ENCODE results near the gene NAT10. TPM values are rescaled to one million over a fixed set of nuclear protein-coding genes. Genes with fewer than 3 reads are reported as not detected.

The NAT10 gene
- total RNA-seq, 1 experiment from 2014 or later, result 75.5 TPM

DNA sequence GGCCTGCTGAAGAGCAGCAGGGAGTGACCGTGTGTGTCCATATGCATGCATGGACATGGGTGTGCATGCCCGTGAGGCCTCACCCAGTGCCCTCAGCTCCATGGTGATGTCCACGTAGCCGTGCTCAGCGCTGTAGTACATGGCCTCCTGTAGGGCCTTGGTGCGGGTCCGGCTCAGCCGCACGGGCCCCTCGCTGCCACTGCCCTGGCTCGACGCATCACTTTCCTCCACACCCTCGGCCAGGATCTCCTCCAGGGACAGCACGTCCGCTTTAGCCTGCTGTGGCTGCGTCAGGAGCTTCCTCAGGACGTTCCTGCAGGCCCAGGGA, 57.0 kb downstream of the NAT10 start:
- ATAC-seq (no peak), DNase-seq (ENCODE audit: low spot score) (no peak)
- Mint-ChIP-seq H3K4me3 (no peak overlapping the region), H3K36me3 (no peaks in the 10 kb centered on the region), H3K4me1 (no peaks in the 10 kb centered on the region), H3K9me3 (no peaks in the 10 kb centered on the region), H3K27me3 (ENCODE audit: low read depth) (no peaks in the 10 kb centered on the region; the same call in 1 of the 2 replicates), H3K27ac (no peak overlapping the region)
- CTCF ChIA-PET, result interaction anchor here (1.1 to 1.6 kb wide), 2 partner anchors 12 kb away, joined by 3 to 4 read pairs; no protein-coding TSS in a partner anchor
- TF ChIP-seq, protein P1, sequence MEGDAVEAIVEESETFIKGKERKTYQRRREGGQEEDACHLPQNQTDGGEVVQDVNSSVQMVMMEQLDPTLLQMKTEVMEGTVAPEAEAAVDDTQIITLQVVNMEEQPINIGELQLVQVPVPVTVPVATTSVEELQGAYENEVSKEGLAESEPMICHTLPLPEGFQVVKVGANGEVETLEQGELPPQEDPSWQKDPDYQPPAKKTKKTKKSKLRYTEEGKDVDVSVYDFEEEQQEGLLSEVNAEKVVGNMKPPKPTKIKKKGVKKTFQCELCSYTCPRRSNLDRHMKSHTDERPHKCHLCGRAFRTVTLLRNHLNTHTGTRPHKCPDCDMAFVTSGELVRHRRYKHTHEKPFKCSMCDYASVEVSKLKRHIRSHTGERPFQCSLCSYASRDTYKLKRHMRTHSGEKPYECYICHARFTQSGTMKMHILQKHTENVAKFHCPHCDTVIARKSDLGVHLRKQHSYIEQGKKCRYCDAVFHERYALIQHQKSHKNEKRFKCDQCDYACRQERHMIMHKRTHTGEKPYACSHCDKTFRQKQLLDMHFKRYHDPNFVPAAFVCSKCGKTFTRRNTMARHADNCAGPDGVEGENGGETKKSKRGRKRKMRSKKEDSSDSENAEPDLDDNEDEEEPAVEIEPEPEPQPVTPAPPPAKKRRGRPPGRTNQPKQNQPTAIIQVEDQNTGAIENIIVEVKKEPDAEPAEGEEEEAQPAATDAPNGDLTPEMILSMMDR (IDR thresholded peaks at IDR 0.05), result no peak
- TF ChIP-seq, protein P2, sequence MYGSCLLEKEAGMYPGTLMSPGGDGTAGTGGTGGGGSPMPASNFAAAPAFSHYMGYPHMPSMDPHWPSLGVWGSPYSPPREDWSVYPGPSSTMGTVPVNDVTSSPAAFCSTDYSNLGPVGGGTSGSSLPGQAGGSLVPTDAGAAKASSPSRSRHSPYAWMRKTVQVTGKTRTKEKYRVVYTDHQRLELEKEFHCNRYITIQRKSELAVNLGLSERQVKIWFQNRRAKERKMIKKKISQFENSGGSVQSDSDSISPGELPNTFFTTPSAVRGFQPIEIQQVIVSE (CRISPR knock-in tag; IDR thresholded peaks at IDR 0.05; ENCODE audit: borderline replicate concordance), result no peak
- TF ChIP-seq FOXJ3 (CRISPR knock-in tag; IDR thresholded peaks at IDR 0.05; ENCODE audit: borderline replicate concordance) (no peak), KAT7 (CRISPR knock-in tag; IDR thresholded peaks at IDR 0.05; ENCODE audit: borderline replicate concordance) (no peak), ZBTB21 (CRISPR knock-in tag; IDR thresholded peaks at IDR 0.05; ENCODE audit: borderline replicate concordance) (no peak), NFYB (CRISPR knock-in tag; conservative IDR thresholded peaks at IDR 0.05; ENCODE audit: low read depth) (no peak), NR1H2 (CRISPR knock-in tag; IDR thresholded peaks at IDR 0.05) (no peak), ZNF263 (CRISPR knock-in tag; IDR thresholded peaks at IDR 0.05; ENCODE audit: low read depth) (no peak), GABPB1 (CRISPR knock-in tag; IDR thresholded peaks at IDR 0.05) (no peak)
- TF ChIP-seq, protein P3, sequence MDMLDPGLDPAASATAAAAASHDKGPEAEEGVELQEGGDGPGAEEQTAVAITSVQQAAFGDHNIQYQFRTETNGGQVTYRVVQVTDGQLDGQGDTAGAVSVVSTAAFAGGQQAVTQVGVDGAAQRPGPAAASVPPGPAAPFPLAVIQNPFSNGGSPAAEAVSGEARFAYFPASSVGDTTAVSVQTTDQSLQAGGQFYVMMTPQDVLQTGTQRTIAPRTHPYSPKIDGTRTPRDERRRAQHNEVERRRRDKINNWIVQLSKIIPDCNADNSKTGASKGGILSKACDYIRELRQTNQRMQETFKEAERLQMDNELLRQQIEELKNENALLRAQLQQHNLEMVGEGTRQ (CRISPR knock-in tag; IDR thresholded peaks at IDR 0.05), result no peak
- TF ChIP-seq, protein P4, sequence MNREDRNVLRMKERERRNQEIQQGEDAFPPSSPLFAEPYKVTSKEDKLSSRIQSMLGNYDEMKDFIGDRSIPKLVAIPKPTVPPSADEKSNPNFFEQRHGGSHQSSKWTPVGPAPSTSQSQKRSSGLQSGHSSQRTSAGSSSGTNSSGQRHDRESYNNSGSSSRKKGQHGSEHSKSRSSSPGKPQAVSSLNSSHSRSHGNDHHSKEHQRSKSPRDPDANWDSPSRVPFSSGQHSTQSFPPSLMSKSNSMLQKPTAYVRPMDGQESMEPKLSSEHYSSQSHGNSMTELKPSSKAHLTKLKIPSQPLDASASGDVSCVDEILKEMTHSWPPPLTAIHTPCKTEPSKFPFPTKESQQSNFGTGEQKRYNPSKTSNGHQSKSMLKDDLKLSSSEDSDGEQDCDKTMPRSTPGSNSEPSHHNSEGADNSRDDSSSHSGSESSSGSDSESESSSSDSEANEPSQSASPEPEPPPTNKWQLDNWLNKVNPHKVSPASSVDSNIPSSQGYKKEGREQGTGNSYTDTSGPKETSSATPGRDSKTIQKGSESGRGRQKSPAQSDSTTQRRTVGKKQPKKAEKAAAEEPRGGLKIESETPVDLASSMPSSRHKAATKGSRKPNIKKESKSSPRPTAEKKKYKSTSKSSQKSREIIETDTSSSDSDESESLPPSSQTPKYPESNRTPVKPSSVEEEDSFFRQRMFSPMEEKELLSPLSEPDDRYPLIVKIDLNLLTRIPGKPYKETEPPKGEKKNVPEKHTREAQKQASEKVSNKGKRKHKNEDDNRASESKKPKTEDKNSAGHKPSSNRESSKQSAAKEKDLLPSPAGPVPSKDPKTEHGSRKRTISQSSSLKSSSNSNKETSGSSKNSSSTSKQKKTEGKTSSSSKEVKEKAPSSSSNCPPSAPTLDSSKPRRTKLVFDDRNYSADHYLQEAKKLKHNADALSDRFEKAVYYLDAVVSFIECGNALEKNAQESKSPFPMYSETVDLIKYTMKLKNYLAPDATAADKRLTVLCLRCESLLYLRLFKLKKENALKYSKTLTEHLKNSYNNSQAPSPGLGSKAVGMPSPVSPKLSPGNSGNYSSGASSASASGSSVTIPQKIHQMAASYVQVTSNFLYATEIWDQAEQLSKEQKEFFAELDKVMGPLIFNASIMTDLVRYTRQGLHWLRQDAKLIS (CRISPR knock-in tag; IDR thresholded peaks at IDR 0.05; ENCODE audit: borderline replicate concordance), result no peak
- TF ChIP-seq, protein P5, sequence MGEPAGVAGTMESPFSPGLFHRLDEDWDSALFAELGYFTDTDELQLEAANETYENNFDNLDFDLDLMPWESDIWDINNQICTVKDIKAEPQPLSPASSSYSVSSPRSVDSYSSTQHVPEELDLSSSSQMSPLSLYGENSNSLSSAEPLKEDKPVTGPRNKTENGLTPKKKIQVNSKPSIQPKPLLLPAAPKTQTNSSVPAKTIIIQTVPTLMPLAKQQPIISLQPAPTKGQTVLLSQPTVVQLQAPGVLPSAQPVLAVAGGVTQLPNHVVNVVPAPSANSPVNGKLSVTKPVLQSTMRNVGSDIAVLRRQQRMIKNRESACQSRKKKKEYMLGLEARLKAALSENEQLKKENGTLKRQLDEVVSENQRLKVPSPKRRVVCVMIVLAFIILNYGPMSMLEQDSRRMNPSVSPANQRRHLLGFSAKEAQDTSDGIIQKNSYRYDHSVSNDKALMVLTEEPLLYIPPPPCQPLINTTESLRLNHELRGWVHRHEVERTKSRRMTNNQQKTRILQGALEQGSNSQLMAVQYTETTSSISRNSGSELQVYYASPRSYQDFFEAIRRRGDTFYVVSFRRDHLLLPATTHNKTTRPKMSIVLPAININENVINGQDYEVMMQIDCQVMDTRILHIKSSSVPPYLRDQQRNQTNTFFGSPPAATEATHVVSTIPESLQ (CRISPR knock-in tag; IDR thresholded peaks at IDR 0.05), result no peak
- POLR2A ChIA-PET, result no interaction called here

DNA sequence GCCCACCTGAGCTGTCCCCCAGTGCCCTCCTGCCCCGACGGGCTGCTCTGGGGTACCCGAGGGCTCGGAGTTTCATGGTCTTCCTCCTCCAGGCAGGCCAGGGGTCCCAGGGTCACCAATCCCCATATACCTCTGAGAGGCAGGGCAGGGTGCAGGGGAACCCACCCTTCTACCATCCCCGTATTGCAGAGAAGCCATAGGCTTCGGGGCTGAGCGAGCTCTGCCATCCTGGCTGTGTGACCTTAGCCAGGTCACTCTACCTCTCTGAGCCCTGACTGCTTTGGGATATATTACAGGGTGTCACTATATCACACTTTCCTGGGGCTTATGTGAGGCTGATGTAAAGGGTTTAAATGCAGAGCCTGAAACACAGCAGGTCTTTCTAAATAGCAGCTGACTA, 57.4 kb downstream of the NAT10 start:
- no peak overlapping the region for H3K27ac Mint-ChIP-seq
- H3K36me3 Mint-ChIP-seq, result no peaks in the 10 kb centered on the region
- no peak overlapping the region for H3K4me3 Mint-ChIP-seq
- TF ChIP-seq ESRRA (CRISPR knock-in tag; IDR thresholded peaks at IDR 0.05; ENCODE audit: borderline replicate concordance), result no peak
- TF ChIP-seq TEAD1 (CRISPR knock-in tag; IDR thresholded peaks at IDR 0.05), result no peak
- TF ChIP-seq, protein P6, sequence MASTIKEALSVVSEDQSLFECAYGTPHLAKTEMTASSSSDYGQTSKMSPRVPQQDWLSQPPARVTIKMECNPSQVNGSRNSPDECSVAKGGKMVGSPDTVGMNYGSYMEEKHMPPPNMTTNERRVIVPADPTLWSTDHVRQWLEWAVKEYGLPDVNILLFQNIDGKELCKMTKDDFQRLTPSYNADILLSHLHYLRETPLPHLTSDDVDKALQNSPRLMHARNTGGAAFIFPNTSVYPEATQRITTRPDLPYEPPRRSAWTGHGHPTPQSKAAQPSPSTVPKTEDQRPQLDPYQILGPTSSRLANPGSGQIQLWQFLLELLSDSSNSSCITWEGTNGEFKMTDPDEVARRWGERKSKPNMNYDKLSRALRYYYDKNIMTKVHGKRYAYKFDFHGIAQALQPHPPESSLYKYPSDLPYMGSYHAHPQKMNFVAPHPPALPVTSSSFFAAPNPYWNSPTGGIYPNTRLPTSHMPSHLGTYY (CRISPR knock-in tag; IDR thresholded peaks at IDR 0.05), result no peak
- TF ChIP-seq, protein P7, sequence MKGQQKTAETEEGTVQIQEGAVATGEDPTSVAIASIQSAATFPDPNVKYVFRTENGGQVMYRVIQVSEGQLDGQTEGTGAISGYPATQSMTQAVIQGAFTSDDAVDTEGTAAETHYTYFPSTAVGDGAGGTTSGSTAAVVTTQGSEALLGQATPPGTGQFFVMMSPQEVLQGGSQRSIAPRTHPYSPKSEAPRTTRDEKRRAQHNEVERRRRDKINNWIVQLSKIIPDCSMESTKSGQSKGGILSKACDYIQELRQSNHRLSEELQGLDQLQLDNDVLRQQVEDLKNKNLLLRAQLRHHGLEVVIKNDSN (CRISPR knock-in tag; IDR thresholded peaks at IDR 0.05), result no peak
- no peak for TF ChIP-seq ZNF396 (CRISPR knock-in tag; IDR thresholded peaks at IDR 0.05; ENCODE audit: borderline replicate concordance)
- TF ChIP-seq RELA (CRISPR knock-in tag; IDR thresholded peaks at IDR 0.05; ENCODE audit: borderline replicate concordance), result no peak
- no peak for TF ChIP-seq ELF4 (CRISPR knock-in tag; IDR thresholded peaks at IDR 0.05; ENCODE audit: low read depth)
- TF ChIP-seq ZNF232 (CRISPR knock-in tag; IDR thresholded peaks at IDR 0.05), result no peak
- TF ChIP-seq, protein P4 (CRISPR knock-in tag; IDR thresholded peaks at IDR 0.05; ENCODE audit: borderline replicate concordance), result no peak

More for the DNA sequence above, 57.4 kb downstream of the NAT10 start:
- no peaks in the 10 kb centered on the region; the same call in 1 of the 2 replicates for H3K27me3 Mint-ChIP-seq (ENCODE audit: low read depth)
- DNase-seq (ENCODE audit: low spot score), result no peak
- no peak for ATAC-seq
- H3K4me1 Mint-ChIP-seq, result no peaks in the 10 kb centered on the region
- ChIA-PET POLR2A (no interaction called here), CTCF (interaction anchor here (1.1 to 1.6 kb wide), 2 partner anchors 12 kb away, joined by 3 to 4 read pairs; no protein-coding TSS in a partner anchor)
- H3K9me3 Mint-ChIP-seq, result no peaks in the 10 kb centered on the region

Data from WTC11 (cell line).